Bronchial epithelial cell (primary cell): ENCODE data around the gene TUBGCP3. TPM values are rescaled to one million over a fixed set of nuclear protein-coding genes. Genes with fewer than 3 reads are reported as not detected.
"Not testable (repeated sequence)": the region's sequence is repeated elsewhere in the genome, so short reads cannot be mapped to it uniquely, and the experiment has no call there.

ENCODE experiments used
- DNase-seq: peaks from one replicate; pipeline ENCODE4 v3.0.0-alpha.2; 2010; ENCODE audit warnings: low read depth
- FAIRE-seq: peaks from 2 replicates; lab custom pipeline; 2011; peaks lifted over from hg19 to GRCh38; lab: Jason Lieb, UNC
- H3K27me3 ChIP-seq: 2 replicates; pipeline ENCODE4 v1.5.1; 2011; ENCODE audit warnings: low read length; ENCODE audit not compliant: control insufficient read depth, insufficient read depth
- H3K36me3 ChIP-seq: 2 replicates; pipeline ENCODE4 v1.5.1; 2011; ENCODE audit warnings: low read length; ENCODE audit not compliant: control insufficient read depth, insufficient read depth
- H3K4me3 ChIP-seq: 2 replicates; pipeline ENCODE4 v1.5.1; 2011; ENCODE audit warnings: mild to moderate bottlenecking, low read depth, low read length, control low read depth
- CTCF ChIP-seq: IDR thresholded peaks from 2 replicates; pipeline ENCODE4 v1.5.1; 2011; ENCODE audit warnings: mild to moderate bottlenecking, moderate library complexity, low read length, control low read depth, inconsistent platforms; ENCODE audit not compliant: insufficient read depth, severe bottlenecking
- total RNA-seq: library from RNA; depleted of rRNA; stranded (reverse); fragments of >200 nt; gene quantifications from 2 replicates; pipeline ENCODE4 v1.2.1, GENCODE V29; 2014

Gene TUBGCP3
- total RNA-seq, 1 donor from 2014 or later = 17.6 TPM

DNA sequence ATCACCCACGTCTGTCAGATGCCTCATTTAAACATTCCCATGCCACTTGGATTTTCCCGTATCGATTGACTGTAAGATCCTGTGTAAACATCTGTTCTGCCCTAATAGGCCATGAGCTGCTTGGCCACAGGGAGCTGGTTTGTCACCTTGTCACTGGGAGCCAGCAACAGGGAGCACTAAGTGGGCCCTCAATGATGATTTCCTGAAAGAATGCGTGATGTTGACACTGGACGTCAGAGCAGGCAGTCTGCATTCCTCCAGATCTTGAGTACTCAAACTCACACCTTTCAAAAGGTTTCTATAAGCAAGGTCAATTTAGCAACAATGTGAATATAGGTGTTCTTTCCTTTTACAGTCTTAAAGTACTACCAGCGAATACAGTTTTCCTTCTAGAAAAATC lies 78.8 kb downstream of the TUBGCP3 start:
- DNase-seq (no peak), FAIRE-seq (no peak)
- Histone ChIP-seq H3K27me3 (no peaks in the 10 kb centered on the region), H3K36me3 (peaks cover 8% of the 10 kb centered on the region), H3K4me3 (no peak overlapping the region)
- no peak for TF ChIP-seq CTCF

DNA sequence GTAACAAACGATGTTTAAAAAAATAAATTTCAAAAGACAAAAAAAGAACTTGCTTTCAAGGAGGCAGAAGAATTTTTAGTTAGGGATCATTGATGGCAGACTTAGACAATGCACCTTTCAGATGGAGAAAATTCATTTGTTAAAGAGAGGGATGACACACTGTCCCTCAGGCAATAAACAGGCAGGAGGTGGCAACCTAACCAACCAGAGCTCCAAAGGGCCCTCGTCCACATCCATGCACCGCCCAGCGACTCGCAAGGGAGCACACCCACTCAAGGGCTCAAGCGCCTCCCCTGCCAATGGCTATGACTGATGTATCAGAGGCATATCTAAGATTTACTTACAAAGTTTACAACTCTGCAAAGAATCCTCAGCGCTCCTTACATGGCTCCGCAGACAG lies 81.9 kb downstream of the TUBGCP3 start:
- DNase-seq = peak; percentile 27
- Histone ChIP-seq H3K27me3 (no peaks in the 10 kb centered on the region), H3K36me3 (peaks cover 10% of the 10 kb centered on the region), H3K4me3 (no peak overlapping the region)
- no peak for FAIRE-seq
- TF ChIP-seq CTCF = no peak

- Histone ChIP-seq H3K27me3 (no peaks in the 10 kb centered on the region), H3K4me3 (no peak overlapping the region), H3K36me3 (peaks cover 2% of the 10 kb centered on the region)
- FAIRE-seq = no peak
- no peak for DNase-seq
- TF ChIP-seq CTCF = no peak
These were observed 91.8 kb downstream of the TUBGCP3 start for GRCh38 chr13:112496166-112496565.

DNA sequence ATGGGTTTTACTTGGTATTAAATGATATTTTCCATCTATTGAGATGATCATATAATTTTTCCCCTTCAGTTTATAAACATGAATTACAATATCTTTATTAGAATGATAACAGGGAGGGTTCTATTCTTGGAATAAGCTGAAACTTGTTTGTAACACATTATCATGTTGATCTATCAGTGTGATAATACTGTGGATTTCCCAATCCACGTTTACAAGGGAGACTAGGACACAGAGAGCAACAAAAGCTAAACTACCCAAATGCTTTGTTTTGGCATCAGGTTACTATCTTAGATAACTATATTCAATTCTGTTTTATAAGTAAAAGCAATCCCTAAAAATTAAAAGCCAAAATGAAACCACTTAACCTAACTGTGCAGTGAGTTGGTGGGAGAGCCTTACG lies 92.5 kb downstream of the TUBGCP3 start:
- Histone ChIP-seq H3K36me3 (peaks cover 2% of the 10 kb centered on the region), H3K27me3 (no peaks in the 10 kb centered on the region), H3K4me3 (no peak overlapping the region)
- TF ChIP-seq CTCF = no peak
- DNase-seq = no peak
- FAIRE-seq = no peak

DNA sequence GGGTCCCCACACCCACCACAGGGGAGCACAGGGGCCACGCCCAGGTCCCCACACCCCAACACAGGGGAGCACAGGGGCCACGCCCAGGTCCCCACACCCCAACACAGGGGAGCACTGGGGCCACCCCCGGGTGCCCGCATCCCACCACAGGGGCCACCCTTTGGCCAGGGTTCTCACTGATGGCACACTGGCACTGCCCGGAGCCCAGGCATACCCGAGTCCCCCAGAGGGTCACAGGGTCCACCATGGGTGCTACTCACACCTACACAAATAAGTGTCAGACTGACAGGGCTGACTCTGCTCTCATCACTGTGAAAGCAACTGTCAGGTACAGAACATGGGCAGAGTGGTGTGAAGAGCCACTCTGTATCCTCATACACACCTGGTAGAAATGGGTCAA lies 98.8 kb downstream of the TUBGCP3 start:
- no peak for TF ChIP-seq CTCF
- DNase-seq = no peak
- Histone ChIP-seq H3K27me3 (no peaks in the 10 kb centered on the region), H3K4me3 (no peak overlapping the region), H3K36me3 (peaks cover 2% of the 10 kb centered on the region)
- FAIRE-seq = no peak

- DNase-seq, FAIRE-seq, H3K27me3 ChIP-seq, H3K4me3 ChIP-seq, H3K36me3 ChIP-seq: not testable (repeated sequence)
These were observed 99.5 kb downstream of the TUBGCP3 start for GRCh38 chr13:112488343-112489050.
